Small intestine (tissue), 7 donors: ENCODE results near the gene SSU72. TPM values are rescaled to one million over a fixed set of nuclear protein-coding genes. Genes with fewer than 3 reads are reported as not detected.
"Not testable (repeated sequence)": the region's sequence is repeated elsewhere in the genome, so short reads cannot be mapped to it uniquely, and the experiment has no call there.

Experiments
- DNase-seq, 2 donors: peaks; one replicate each; pipeline versions ENCODE4 v3.0.0 to v3.0.0-alpha.2; 2013
- FAIRE-seq: peaks from 2 replicates; lab custom pipeline; 2012; peaks lifted over from hg19 to GRCh38; lab: Jason Lieb, UNC
- H3K27ac ChIP-seq, 3 donors: one replicate each; pipeline ENCODE4 v1.5.1; 2013; ENCODE audit warnings: low read length in 2 of 3, mild to moderate bottlenecking in 2 of 3, control low read depth in 1 of 3, inconsistent platforms in 1 of 3, low read depth in 1 of 3, moderate library complexity in 1 of 3
- H3K27me3 ChIP-seq, 3 donors: one replicate each; pipeline ENCODE4 v1.6.1; 2013; ENCODE audit warnings: low read length in 3 of 3, inconsistent platforms in 1 of 3; ENCODE audit not compliant: control insufficient read depth in 3 of 3, insufficient read depth in 3 of 3
- H3K36me3 ChIP-seq, 3 donors: one replicate each; pipeline ENCODE4 v1.6.1; 2013; ENCODE audit warnings: low read length in 3 of 3, inconsistent platforms in 1 of 3, low read depth in 1 of 3, mild to moderate bottlenecking in 1 of 3, moderate library complexity in 1 of 3; ENCODE audit not compliant: control insufficient read depth in 3 of 3, insufficient read depth in 2 of 3
- H3K4me1 ChIP-seq, 3 donors: one replicate each; pipeline ENCODE4 v1.6.1; 2013; ENCODE audit warnings: low read length in 2 of 3, inconsistent platforms in 1 of 3, low read depth in 1 of 3, mild to moderate bottlenecking in 1 of 3, moderate library complexity in 1 of 3; ENCODE audit not compliant: control insufficient read depth in 3 of 3, insufficient read depth in 2 of 3
- H3K4me3 ChIP-seq, 3 donors: one replicate each; pipeline ENCODE4 v1.5.1; 2013; ENCODE audit warnings: low read length in 3 of 3, control low read depth in 1 of 3, inconsistent platforms in 1 of 3, low read depth in 1 of 3, mild to moderate bottlenecking in 1 of 3, moderate library complexity in 1 of 3
- H3K9me3 ChIP-seq, 2 donors: one replicate each; pipeline ENCODE4 v1.6.1; 2013; ENCODE audit warnings: low read depth in 1 of 2, low read length in 1 of 2; ENCODE audit not compliant: control insufficient read depth in 2 of 2, insufficient read depth in 1 of 2
- WGBS, 3 donors: extraction: QIAGEN DNeasy Blood & Tissue Kit; methylation state at CpG; one replicate each; pipeline ENCODE4 v1.1.7; 2013; 5-methylcytosine and 5-hydroxymethylcytosine counted together
- polyA plus RNA-seq, 4 donors: library from polyadenylated mRNA; stranded (reverse) in 3 of 4; unstranded in 1 of 4; fragments of 200-250 nt in 3 of 4; fragments of 120-200 nt in 1 of 4; gene quantifications; one replicate each; pipeline versions ENCODE4 v1.2.1 to v1.2.3, GENCODE V29; 2013
- donor health status: healthy with polysubstance abuse.
- donor health status: control.
- donor health status: control.
- donor health status: Bipolar disorder and iron deficiency.
- donor health status: healthy.

The SSU72 gene
- polyA plus RNA-seq, 4 donors, result 83.9 to 140 (median 124) TPM

DNA sequence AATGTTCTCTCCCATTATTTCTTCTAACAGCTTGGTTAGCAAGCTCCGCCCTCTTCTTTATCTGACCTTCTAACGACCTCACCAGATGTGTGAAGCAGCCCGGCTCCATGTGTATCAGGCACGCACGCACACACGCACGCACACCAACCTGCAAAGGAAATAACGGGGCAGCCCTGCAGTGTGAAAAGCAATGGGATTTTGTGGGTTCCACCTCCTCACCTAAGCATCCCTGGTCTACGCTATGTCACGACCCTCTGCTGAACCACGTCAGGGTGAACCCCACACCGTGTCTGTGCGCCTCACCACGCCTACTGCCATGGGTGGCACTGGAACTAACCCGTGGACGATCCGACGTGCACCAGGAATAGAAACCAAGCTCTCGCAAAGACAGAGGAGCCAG lies 10.4 kb downstream of the SSU72 start:
- no peak overlapping the region for H3K4me3 ChIP-seq
- 88 to 90% (median 89%) methylated on average over 19 of the region's 19 CpGs for WGBS, 3 donors
- no peaks in the 10 kb centered on the region for H3K27me3 ChIP-seq
- no peaks in the 10 kb centered on the region for H3K9me3 ChIP-seq
- no peak for DNase-seq
- peaks cover 0 to 90% (median 17%) of the 10 kb centered on the region in 3 donors for H3K36me3 ChIP-seq
- no peak overlapping the region for H3K27ac ChIP-seq
- FAIRE-seq, result no peak
- H3K4me1 ChIP-seq, result no peaks in the 10 kb centered on the region

DNA sequence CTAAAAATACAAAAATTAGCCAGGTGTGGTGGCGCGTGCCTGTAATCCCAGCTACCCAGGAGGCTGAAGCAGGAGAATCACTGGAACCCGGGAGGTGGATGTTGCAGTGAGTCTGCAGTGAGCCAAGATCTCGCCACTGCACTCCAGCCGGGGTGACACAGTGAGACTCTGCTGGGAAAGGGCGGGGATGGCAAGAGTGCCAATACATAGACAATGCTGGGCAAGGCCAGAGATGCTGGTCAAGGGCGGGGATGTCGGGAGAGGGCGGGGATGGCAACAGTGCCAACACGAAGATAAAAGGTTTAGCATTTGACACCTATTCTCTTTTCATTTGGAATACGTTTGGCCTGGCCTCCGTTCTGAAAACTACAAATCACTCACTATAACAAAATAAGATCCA lies 11.0 kb downstream of the SSU72 start:
- no peak for FAIRE-seq
- Histone ChIP-seq H3K4me3 (no peak overlapping the region), H3K36me3 (peaks cover 0 to 90% (median 17%) of the 10 kb centered on the region in 3 donors), H3K27me3 (no peaks in the 10 kb centered on the region), H3K27ac (no peak overlapping the region), H3K4me1 (no peaks in the 10 kb centered on the region), H3K9me3 (no peaks in the 10 kb centered on the region)
- WGBS, 3 donors, result 90 to 94% (median 92%) methylated on average over 12 of the region's 12 CpGs
- DNase-seq, result no peak

DNA sequence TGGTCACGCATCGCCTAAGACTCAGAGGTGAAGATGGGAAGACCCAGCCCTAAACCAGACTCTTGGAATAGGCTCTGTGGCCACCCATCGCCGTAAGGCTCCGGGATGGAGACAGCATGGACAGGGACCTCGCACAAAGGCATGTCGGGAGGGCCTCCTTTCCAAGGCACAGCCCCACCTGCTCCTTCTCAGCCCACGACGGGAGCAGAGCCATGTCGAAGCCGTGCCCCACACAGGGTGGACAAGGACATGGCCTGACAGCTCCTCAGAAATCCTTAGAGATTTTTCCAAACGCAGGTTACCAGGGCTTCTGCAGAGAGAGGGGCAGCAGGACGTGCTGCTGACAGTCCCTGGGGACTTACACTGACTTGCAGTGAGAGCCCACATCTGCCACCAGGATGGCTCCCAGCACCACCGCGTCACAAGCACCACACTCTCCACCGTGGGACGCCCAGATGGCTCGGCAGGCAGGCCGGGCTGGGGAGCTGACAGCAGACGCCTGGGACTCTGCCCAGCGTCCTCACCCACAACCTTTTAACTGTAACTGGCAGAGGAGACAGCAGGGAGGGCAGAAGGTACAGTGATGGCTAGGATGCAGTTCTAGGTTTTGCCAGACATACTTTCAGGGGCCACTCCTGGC lies 12.0 kb downstream of the SSU72 start:
- Histone ChIP-seq H3K36me3 (peaks cover 0 to 83% (median 17%) of the 10 kb centered on the region in 3 donors), H3K27me3 (no peaks in the 10 kb centered on the region), H3K9me3 (no peaks in the 10 kb centered on the region), H3K4me1 (no peaks in the 10 kb centered on the region), H3K4me3 (no peak overlapping the region), H3K27ac (no peak overlapping the region)
- DNase-seq (no peak), FAIRE-seq (no peak)
- 92 to 94% (median 92%) methylated on average over 21 of the region's 21 CpGs for WGBS, 3 donors

DNA sequence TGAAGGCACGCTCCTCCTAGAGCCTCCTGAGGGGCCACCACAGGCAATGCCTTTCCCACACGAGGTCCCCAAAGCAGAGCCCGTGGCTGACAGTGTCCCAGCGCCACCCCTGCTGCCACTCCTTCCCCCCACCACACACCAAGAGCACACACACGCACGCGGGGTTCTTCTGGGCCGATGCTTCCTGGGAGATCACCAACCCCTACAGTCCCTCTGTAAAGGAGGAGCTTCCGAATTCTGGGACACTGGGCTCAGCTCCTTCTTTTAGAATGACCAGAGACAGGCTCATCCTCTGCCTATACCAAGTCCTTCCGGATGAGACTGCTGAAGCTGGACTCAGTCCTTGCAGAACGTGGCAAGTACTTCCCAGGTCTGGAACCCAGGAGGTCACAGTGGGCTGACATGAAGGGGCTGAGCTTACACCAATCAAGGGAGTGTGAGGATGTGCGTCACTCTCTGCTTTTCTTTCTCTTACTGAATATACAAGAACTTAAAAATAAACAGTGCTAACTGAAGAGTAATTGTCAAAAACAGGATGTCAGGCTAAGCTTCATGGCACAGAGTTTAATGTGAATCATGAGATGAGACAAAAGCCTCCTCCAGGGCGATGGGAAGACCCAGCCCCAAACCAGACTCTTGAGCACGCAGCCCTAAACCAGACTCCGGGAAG lies 12.7 kb downstream of the SSU72 start:
- no peaks in the 10 kb centered on the region for H3K4me1 ChIP-seq
- H3K36me3 ChIP-seq, result peaks cover 0 to 76% (median 17%) of the 10 kb centered on the region in 3 donors
- FAIRE-seq (no peak), DNase-seq (no peak)
- H3K9me3 ChIP-seq, result no peaks in the 10 kb centered on the region
- H3K27ac ChIP-seq, result no peak overlapping the region
- 91 to 94% (median 93%) methylated on average over 15 of the region's 15 CpGs for WGBS, 3 donors
- H3K4me3 ChIP-seq, result no peak overlapping the region
- no peaks in the 10 kb centered on the region for H3K27me3 ChIP-seq

DNA sequence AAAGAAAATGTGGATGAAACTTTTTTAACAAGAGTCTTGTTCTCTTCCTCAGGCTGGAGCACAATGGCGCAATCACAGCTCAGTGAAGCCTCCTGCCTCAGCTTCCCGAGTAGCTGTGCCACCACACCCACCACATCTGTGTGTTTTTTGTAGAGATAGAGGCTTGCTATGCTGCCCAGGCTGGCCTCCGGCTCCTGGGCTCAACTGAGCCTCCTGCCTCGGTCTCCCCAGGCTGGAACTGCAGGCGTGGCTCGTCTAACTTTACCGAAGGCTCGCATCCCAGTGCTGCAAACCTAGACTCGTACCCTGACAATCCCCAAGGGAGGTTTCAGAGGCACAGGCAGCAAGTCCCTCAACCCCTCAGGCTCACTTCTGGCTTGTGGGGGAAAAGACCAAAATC lies 14.5 kb downstream of the SSU72 start:
- WGBS, 3 donors, result 89 to 96% (median 90%) methylated on average over 9 of the region's 9 CpGs
- Histone ChIP-seq H3K9me3 (no peaks in the 10 kb centered on the region), H3K36me3 (peaks cover 0 to 74% (median 15%) of the 10 kb centered on the region in 3 donors), H3K4me1 (no peaks in the 10 kb centered on the region), H3K27ac (no peak overlapping the region), H3K27me3 (no peaks in the 10 kb centered on the region), H3K4me3 (no peak overlapping the region)
- DNase-seq (no peak), FAIRE-seq (no peak)

DNA sequence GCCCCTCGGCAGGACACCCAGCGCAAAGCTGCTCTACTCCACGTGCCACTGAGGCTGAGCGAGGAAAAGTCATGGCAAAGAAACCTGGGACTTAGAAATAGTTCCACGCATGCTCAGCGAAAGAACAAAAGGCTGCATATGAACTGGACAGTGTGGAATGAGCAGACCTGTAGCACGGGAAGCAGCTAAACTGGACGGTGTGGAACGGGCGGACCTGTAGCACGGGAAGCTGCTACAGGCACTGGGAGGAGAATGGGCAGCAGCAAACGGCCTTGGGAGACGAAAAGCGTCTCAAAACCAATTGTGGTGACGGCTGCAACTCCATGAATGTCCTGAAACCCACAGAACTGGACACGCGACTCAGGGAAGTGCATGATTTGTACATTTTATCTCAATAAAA lies 15.6 kb downstream of the SSU72 start:
- Histone ChIP-seq H3K4me1 (no peaks in the 10 kb centered on the region), H3K27ac (no peak overlapping the region), H3K9me3 (no peaks in the 10 kb centered on the region), H3K36me3 (peaks cover 0 to 73% (median 10%) of the 10 kb centered on the region in 3 donors), H3K27me3 (no peaks in the 10 kb centered on the region), H3K4me3 (no peak overlapping the region)
- no peak for FAIRE-seq
- WGBS, 3 donors, result 81 to 88% (median 87%) methylated on average over 17 of the region's 17 CpGs
- no peak for DNase-seq

DNA sequence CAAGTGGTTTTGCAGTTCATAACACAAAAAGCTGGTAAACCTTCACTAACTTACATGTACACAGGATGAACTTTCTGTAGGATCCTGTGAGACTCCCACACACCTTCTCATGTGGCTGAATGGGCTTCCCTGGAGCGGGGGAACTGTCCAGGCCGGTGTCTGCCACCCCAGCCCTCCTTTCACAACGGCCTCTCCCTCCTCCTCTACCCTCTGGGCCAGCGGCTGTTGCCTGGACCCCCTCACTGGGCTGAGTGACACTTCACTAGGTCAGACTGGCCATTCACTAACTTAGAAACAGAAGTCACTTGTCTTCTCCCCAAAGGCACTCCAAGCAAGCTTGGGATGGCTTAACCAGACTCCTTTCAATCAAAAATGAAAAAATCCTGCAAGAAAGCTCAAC lies 16.1 kb downstream of the SSU72 start:
- H3K27me3 ChIP-seq, result no peaks in the 10 kb centered on the region
- no peak for DNase-seq
- 70 to 84% (median 74%) methylated on average over 4 of the region's 4 CpGs for WGBS, 3 donors
- no peak overlapping the region for H3K27ac ChIP-seq
- H3K36me3 ChIP-seq, result peaks cover 0 to 68% (median 7%) of the 10 kb centered on the region in 3 donors
- H3K4me3 ChIP-seq, result no peak overlapping the region
- no peak for FAIRE-seq
- no peaks in the 10 kb centered on the region for H3K4me1 ChIP-seq
- H3K9me3 ChIP-seq, result no peaks in the 10 kb centered on the region

DNA sequence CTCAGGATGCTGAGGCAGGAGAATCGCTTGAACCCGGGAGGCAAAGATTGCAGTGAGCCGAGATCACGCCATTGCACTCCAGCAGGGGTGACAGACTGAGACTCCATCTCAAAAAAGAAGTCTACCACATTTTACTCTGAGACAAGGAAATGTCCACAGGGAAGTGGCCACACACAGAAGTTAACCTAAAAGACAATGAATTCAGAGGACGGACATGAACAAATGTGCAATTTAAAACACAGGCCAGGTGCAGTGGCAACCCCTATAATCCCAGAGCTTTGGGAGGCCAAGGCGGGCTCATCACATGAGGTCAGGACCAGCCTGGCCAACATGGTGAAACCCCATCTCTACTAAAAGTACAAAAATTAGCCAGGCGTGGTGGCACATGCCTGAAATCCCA lies 17.0 kb downstream of the SSU72 start:
- H3K4me1 ChIP-seq, H3K27ac ChIP-seq, H3K27me3 ChIP-seq, FAIRE-seq, H3K4me3 ChIP-seq, H3K9me3 ChIP-seq, DNase-seq: not testable (repeated sequence)
- WGBS, 3 donors, result 92 to 96% (median 95%) methylated on average over 7 of the region's 7 CpGs
- peaks cover 0 to 59% (median 7%) of the 10 kb centered on the region in 3 donors for H3K36me3 ChIP-seq
